Adipocyte (in vitro differentiated cells): ENCODE data around the gene APOL5.
"Not testable (repeated sequence)": the region's sequence is repeated elsewhere in the genome, so short reads cannot be mapped to it uniquely, and the experiment has no call there.

Experiments
- DNase-seq: peaks from one replicate; pipeline ENCODE4 v3.0.0-alpha.2; 2015; ENCODE audit warnings: low read depth
- H3K27me3 ChIP-seq: replicated peaks from 2 replicates; pipeline ENCODE4 v1.7.0; 2013; ENCODE audit warnings: mild to moderate bottlenecking, low read length, moderate library complexity; ENCODE audit not compliant: control insufficient read depth, insufficient read depth
- H3K36me3 ChIP-seq: 2 replicates; pipeline ENCODE4 v1.7.0; 2013; ENCODE audit warnings: low read length, mild to moderate bottlenecking, moderate library complexity; ENCODE audit not compliant: control insufficient read depth, insufficient read depth, severe bottlenecking
- H3K4me1 ChIP-seq: 2 replicates; pipeline ENCODE4 v1.7.0; 2013; ENCODE audit warnings: mild to moderate bottlenecking, low read length, moderate library complexity; ENCODE audit not compliant: control insufficient read depth, insufficient read depth
- H3K4me3 ChIP-seq: 2 replicates; pipeline ENCODE4 v1.7.0; 2013; ENCODE audit warnings: mild to moderate bottlenecking, low read length, moderate library complexity
- H3K9ac ChIP-seq: 2 replicates; pipeline ENCODE4 v1.7.0; 2013; ENCODE audit warnings: mild to moderate bottlenecking, low read length, moderate library complexity
- H3K9me3 ChIP-seq: 2 replicates; pipeline ENCODE4 v1.7.0; 2013; ENCODE audit warnings: mild to moderate bottlenecking, low read length, moderate library complexity; ENCODE audit not compliant: control insufficient read depth

APOL5 gene, protein sequence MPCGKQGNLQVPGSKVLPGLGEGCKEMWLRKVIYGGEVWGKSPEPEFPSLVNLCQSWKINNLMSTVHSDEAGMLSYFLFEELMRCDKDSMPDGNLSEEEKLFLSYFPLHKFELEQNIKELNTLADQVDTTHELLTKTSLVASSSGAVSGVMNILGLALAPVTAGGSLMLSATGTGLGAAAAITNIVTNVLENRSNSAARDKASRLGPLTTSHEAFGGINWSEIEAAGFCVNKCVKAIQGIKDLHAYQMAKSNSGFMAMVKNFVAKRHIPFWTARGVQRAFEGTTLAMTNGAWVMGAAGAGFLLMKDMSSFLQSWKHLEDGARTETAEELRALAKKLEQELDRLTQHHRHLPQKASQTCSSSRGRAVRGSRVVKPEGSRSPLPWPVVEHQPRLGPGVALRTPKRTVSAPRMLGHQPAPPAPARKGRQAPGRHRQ

GRCh38 chr22:35717572-35717971 lies at the start of gene APOL5:
Gene APOL5 (plus strand): TSS chr22:35717872. CDS start chr22:35717872, 0 bp downstream.
- H3K9ac ChIP-seq = no peak within 1 kb of the TSS
- H3K4me3 ChIP-seq = no peak within 1 kb of the TSS
- H3K36me3 ChIP-seq = no peaks in the 10 kb centered on the region
- no peak for DNase-seq
- H3K9me3 ChIP-seq = peaks cover 7% of the 10 kb centered on the region
- H3K27me3 ChIP-seq = peaks cover 7% of the 10 kb centered on the region
- no peaks in the 10 kb centered on the region for H3K4me1 ChIP-seq

GRCh38 chr22:35674335-35674734 lies 43.3 kb upstream of the APOL5 start:
- H3K9ac ChIP-seq = no peak overlapping the region
- no peaks in the 10 kb centered on the region for H3K36me3 ChIP-seq
- DNase-seq = no peak

DNA sequence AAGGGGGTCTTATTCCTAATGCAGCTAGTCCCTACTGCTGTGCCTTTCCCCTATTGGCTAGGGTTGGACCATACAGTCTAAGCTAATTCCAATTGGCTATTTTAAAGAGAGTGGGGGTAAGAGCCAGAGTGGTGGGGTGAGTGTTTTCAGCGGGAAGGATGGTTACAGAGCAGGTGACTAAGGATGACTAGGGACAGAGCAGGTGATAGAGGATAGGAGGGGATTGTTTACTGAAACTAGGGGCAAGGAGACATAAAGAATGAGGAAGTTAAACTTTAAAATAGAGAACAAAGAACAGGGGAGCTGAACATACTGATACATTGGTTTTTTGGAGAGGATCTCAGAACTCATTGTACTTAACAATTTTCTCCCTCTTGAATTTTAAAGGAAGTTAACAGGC lies 41.6 kb upstream of the APOL5 start:
- not testable (repeated sequence) for H3K9me3 ChIP-seq, H3K27me3 ChIP-seq, H3K9ac ChIP-seq

More at GRCh38 chr22:35674335-35674734, 43.3 kb upstream of the APOL5 start:
- Histone ChIP-seq H3K4me1 (no peaks in the 10 kb centered on the region), H3K27me3 (no peaks in the 10 kb centered on the region), H3K9me3 (peaks cover 6% of the 10 kb centered on the region), H3K4me3 (no peak overlapping the region)

GRCh38 chr22:35677460-35678187 lies 40.0 kb upstream of the APOL5 start:
- Histone ChIP-seq H3K4me3 (no peak overlapping the region), H3K36me3 (no peaks in the 10 kb centered on the region), H3K9ac (no peak overlapping the region), H3K9me3 (peaks cover 6% of the 10 kb centered on the region), H3K27me3 (no peaks in the 10 kb centered on the region), H3K4me1 (no peaks in the 10 kb centered on the region)
- no peak for DNase-seq

More for the DNA sequence above, 41.6 kb upstream of the APOL5 start:
- not testable (repeated sequence) for DNase-seq, H3K4me3 ChIP-seq, H3K36me3 ChIP-seq, H3K4me1 ChIP-seq

GRCh38 chr22:35678836-35679235 lies 38.8 kb upstream of the APOL5 start:
- Histone ChIP-seq H3K36me3 (no peaks in the 10 kb centered on the region), H3K9ac (no peak overlapping the region), H3K9me3 (peaks cover 6% of the 10 kb centered on the region), H3K27me3 (no peaks in the 10 kb centered on the region), H3K4me3 (no peak overlapping the region), H3K4me1 (no peaks in the 10 kb centered on the region)
- DNase-seq = no peak

DNA sequence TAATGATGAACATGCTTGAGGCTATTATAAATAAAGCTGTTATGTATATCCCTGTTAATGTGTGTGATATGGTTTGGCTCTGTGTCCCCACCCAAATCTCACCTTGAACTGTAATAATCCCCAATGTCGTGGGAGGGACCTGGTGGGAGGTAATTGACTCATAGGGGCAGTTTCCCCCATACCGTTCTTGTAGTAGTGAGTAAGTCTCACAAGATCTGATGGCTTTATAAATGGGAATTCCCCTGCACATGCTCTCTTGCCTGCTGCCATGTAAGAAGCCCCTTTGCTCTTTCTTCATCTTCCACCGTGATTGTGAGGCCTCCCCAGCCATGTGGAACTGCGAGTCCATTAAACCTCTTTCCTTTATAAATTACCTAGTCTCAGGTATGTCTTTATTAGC lies 38.2 kb upstream of the APOL5 start:
- not testable (repeated sequence) for DNase-seq, H3K4me1 ChIP-seq

DNA sequence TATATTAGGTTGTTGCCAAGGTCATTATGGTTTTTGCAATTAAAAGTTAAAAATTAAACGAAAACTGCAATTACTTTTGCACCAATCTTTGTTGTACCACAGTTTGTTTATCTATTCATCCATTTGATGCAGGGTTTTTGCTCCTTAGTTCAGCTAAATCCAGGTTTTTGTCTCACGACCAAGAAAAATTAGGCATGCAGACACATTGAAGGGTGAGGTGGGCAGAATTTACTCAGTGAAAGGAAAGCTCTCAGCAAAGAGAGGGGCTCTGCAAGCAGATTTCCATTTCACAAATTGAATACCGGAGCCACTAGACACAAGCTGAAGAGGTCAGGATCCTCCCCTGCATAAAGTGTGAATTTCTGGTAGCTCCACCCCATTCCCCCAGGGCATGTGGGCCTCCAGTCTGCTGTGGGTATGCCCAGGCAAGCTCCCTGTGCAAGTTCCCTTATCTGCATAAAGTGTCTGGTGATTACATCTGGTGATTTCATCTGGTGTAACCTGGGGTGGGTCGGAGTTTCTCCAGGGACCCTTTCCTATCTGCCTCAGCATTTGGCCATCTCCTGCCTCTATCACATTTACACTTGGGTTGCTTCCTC lies 36.1 kb upstream of the APOL5 start:
- no peaks in the 10 kb centered on the region for H3K36me3 ChIP-seq
- no peak for DNase-seq
- H3K27me3 ChIP-seq = no peaks in the 10 kb centered on the region
- H3K9ac ChIP-seq = no peak overlapping the region
- H3K4me3 ChIP-seq = no peak overlapping the region
- H3K4me1 ChIP-seq = peaks cover 3% of the 10 kb centered on the region
- no peaks in the 10 kb centered on the region for H3K9me3 ChIP-seq

More for the DNA sequence above, 38.2 kb upstream of the APOL5 start:
- H3K27me3 ChIP-seq, H3K9me3 ChIP-seq, H3K4me3 ChIP-seq, H3K36me3 ChIP-seq, H3K9ac ChIP-seq: not testable (repeated sequence)

DNA sequence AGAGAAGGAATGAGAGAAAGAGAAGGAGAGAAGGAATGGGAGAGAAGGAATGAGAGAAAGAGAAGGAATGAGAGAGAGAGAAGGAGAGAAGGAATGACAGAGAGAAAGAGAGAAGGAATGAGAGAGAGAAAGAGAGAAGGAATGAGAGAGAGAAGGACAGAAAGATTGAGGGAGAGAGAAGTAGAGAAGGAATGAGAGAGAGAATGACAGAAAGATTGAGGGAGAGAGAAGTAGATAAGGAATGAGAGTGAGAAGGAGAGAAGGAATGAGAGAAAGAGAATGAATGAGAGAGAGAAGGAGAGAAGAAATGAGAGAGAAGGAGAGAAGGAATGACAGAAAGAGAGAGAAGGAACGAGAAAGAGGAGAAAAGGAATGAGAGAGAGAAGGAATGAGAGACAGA lies 34.1 kb upstream of the APOL5 start:
- Histone ChIP-seq H3K27me3 (no peaks in the 10 kb centered on the region), H3K9me3 (no peaks in the 10 kb centered on the region)

GRCh38 chr22:35684270-35684700 lies 33.4 kb upstream of the APOL5 start:
- DNase-seq = peak; percentile 53
- Histone ChIP-seq H3K4me3 (no peak overlapping the region), H3K9ac (no peak overlapping the region), H3K9me3 (no peaks in the 10 kb centered on the region), H3K27me3 (no peaks in the 10 kb centered on the region), H3K4me1 (peaks cover 3% of the 10 kb centered on the region), H3K36me3 (no peaks in the 10 kb centered on the region)

More for the DNA sequence above, 34.1 kb upstream of the APOL5 start:
- H3K4me3 ChIP-seq = no peak overlapping the region
- H3K4me1 ChIP-seq = peaks cover 3% of the 10 kb centered on the region
- no peaks in the 10 kb centered on the region for H3K36me3 ChIP-seq
- DNase-seq = no peak
- H3K9ac ChIP-seq = no peak overlapping the region

- Histone ChIP-seq H3K4me1 (peaks cover 3% of the 10 kb centered on the region), H3K4me3 (no peak overlapping the region), H3K9me3 (no peaks in the 10 kb centered on the region), H3K9ac (no peak overlapping the region), H3K27me3 (no peaks in the 10 kb centered on the region), H3K36me3 (no peaks in the 10 kb centered on the region)
- DNase-seq = no peak
Measured at GRCh38 chr22:35684732-35685131, 32.9 kb upstream of the APOL5 start.

- H3K4me3 ChIP-seq = no peak overlapping the region
- H3K9ac ChIP-seq = no peak overlapping the region
- no peak for DNase-seq
Measured at GRCh38 chr22:35685731-35686130, 31.9 kb upstream of the APOL5 start.

More at GRCh38 chr22:35685731-35686130, 31.9 kb upstream of the APOL5 start:
- peaks cover 3% of the 10 kb centered on the region for H3K4me1 ChIP-seq
- no peaks in the 10 kb centered on the region for H3K9me3 ChIP-seq
- H3K27me3 ChIP-seq = no peaks in the 10 kb centered on the region
- no peaks in the 10 kb centered on the region for H3K36me3 ChIP-seq
